ENCODE data around the gene ACSM4.

Gene ACSM4

GRCh38 chr12:7344833-7345606 lies 41.1 kb downstream of the ACSM4 start:
- DNase-seq = no peak

GRCh38 chr12:7346551-7347225 lies 42.8 kb downstream of the ACSM4 start:
- DNase-seq = no peak

GRCh38 chr12:7349418-7349817 lies 45.5 kb downstream of the ACSM4 start:
- DNase-seq = no peak

GRCh38 chr12:7351177-7351576 lies 47.3 kb downstream of the ACSM4 start:
- no peak for DNase-seq

GRCh38 chr12:7352661-7353060 lies 48.8 kb downstream of the ACSM4 start:
- DNase-seq = no peak

- no peak for DNase-seq
These were observed 50.7 kb downstream of the ACSM4 start for GRCh38 chr12:7354529-7354928.

- no peak for DNase-seq
These were observed 57.4 kb downstream of the ACSM4 start for GRCh38 chr12:7361265-7361664.

GRCh38 chr12:7362734-7363133 lies 58.9 kb downstream of the ACSM4 start:
- no peak for DNase-seq

- DNase-seq = no peak
These were observed 65.4 kb downstream of the ACSM4 start for GRCh38 chr12:7369274-7369729.

GRCh38 chr12:7373226-7373625 lies 69.4 kb downstream of the ACSM4 start:
- DNase-seq = no peak

- no peak for DNase-seq
These were observed 70.7 kb downstream of the ACSM4 start for GRCh38 chr12:7374423-7375144.

- no peak for DNase-seq
These were observed 71.3 kb downstream of the ACSM4 start for GRCh38 chr12:7375145-7375543.

- no peak for DNase-seq
These were observed 72.3 kb downstream of the ACSM4 start for GRCh38 chr12:7376196-7376595.
